T-helper 2 cell (primary cell): ENCODE results near the gene PTGER1.

ENCODE experiments used
- DNase-seq, 5 experiments: peaks; one replicate each; pipeline versions ENCODE4 v3.0.0 to v3.0.0-alpha.2; 2012 to 2022

Gene PTGER1

GRCh38 chr19:14441041-14441938 is 33.9 kb downstream of the PTGER1 start:
- no peak for DNase-seq

GRCh38 chr19:14440049-14440448 is 35.1 kb downstream of the PTGER1 start:
- DNase-seq, result peak; percentile 47 to 88 (median 67)

- no peak for DNase-seq
Measured at GRCh38 chr19:14439014-14439413, 36.1 kb downstream of the PTGER1 start.

- no peak for DNase-seq
Measured at GRCh38 chr19:14437578-14438140, 37.5 kb downstream of the PTGER1 start.

- no peak for DNase-seq
Measured at GRCh38 chr19:14435320-14436050, 39.7 kb downstream of the PTGER1 start.

GRCh38 chr19:14434543-14435319 is 40.4 kb downstream of the PTGER1 start:
- no peak for DNase-seq

- peak in 3 of 5 experiments; percentile 29 to 55 (median 51) for DNase-seq
Measured at GRCh38 chr19:14433554-14434501, 41.3 kb downstream of the PTGER1 start.

GRCh38 chr19:14432791-14433553 is 42.2 kb downstream of the PTGER1 start, which contains the start of gene PKN1:
Gene PKN1, plus strand, starts transcription at chr19:14433306. Its CDS starts 216 bp downstream, at chr19:14433522.
- DNase-seq, result peak in 2 of 5 experiments; percentile 28 to 61

GRCh38 chr19:14430712-14431111 is 44.4 kb downstream of the PTGER1 start:
- DNase-seq, result no peak

GRCh38 chr19:14428882-14429416 is 46.2 kb downstream of the PTGER1 start:
- no peak for DNase-seq

- no peak for DNase-seq
Measured at GRCh38 chr19:14427461-14427860, 47.7 kb downstream of the PTGER1 start.

- no peak for DNase-seq
Measured at GRCh38 chr19:14425696-14426138, 49.4 kb downstream of the PTGER1 start.
